Stomach smooth muscle (tissue), 2 donors: Measurements from ENCODE around the gene CTF1.

Source experiments
- H3K27ac ChIP-seq: one replicate; pipeline ENCODE4 v1.7.0; 2013; ENCODE audit warnings: mild to moderate bottlenecking, low read length, inconsistent platforms
- H3K27me3 ChIP-seq, 2 donors: one replicate each; pipeline ENCODE4 v1.7.0; 2013; ENCODE audit warnings: low read length in 2 of 2; ENCODE audit not compliant: insufficient read depth in 2 of 2, control insufficient read depth in 1 of 2
- H3K36me3 ChIP-seq, 2 donors: one replicate each; pipeline ENCODE4 v1.7.0; 2013; ENCODE audit warnings: low read length in 2 of 2; ENCODE audit not compliant: control insufficient read depth in 2 of 2, insufficient read depth in 2 of 2
- H3K4me1 ChIP-seq: one replicate; pipeline ENCODE4 v1.7.0; 2013; ENCODE audit warnings: low read length; ENCODE audit not compliant: control insufficient read depth, insufficient read depth
- H3K4me3 ChIP-seq, 2 donors: one replicate each; pipeline ENCODE4 v1.7.0; 2013; ENCODE audit warnings: low read length in 2 of 2
- H3K9ac ChIP-seq, 2 donors: one replicate each; pipeline ENCODE4 v1.7.0; 2013; ENCODE audit warnings: low read length in 2 of 2, mild to moderate bottlenecking in 1 of 2
- H3K9me3 ChIP-seq, 2 donors: one replicate each; pipeline ENCODE4 v1.7.0; 2013; ENCODE audit warnings: low read length in 2 of 2; ENCODE audit not compliant: control insufficient read depth in 2 of 2
- donor health status: healthy.
- donor health status: Pancreatic carcinoma.

CTF1 gene

DNA sequence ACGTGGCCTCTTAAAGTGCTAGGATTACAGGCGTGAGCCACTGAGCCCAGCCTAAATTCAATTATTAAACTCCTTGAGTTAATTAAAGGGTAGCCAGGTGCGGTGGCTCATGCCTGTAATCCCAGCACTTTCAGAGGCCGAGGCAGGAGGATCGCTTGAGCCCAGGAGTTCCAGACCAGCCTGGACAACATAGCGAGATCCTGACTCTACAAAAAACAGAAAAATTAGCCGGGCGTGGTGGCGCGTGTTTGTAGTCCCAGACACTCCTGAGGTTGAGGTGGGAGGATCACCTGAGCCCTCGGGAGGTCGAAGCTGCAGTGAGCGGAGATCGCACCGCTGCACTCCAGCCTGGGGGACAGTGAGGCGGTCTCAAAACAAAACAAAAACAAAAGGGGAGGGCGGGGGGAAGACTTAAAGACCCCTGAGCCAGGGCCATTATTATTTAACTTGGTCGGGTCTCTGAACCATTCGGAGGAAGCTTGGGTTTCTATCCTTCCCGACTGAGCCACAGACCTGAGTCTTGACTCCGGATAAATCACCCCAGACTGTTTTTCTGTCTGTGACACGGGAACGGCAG is 22.1 kb upstream of the CTF1 start:
- peak overlapping the region; percentile 67 to 92 for H3K4me3 ChIP-seq
- H3K36me3 ChIP-seq: peaks cover 6% of the 10 kb centered on the region in 2 donors
- H3K27me3 ChIP-seq: no peaks in the 10 kb centered on the region
- H3K9ac ChIP-seq: peak overlapping the region; percentile 95 to 96
- no peaks in the 10 kb centered on the region for H3K9me3 ChIP-seq
- peaks cover 24% of the 10 kb centered on the region for H3K4me1 ChIP-seq
- peak overlapping the region; percentile 89 for H3K27ac ChIP-seq

DNA sequence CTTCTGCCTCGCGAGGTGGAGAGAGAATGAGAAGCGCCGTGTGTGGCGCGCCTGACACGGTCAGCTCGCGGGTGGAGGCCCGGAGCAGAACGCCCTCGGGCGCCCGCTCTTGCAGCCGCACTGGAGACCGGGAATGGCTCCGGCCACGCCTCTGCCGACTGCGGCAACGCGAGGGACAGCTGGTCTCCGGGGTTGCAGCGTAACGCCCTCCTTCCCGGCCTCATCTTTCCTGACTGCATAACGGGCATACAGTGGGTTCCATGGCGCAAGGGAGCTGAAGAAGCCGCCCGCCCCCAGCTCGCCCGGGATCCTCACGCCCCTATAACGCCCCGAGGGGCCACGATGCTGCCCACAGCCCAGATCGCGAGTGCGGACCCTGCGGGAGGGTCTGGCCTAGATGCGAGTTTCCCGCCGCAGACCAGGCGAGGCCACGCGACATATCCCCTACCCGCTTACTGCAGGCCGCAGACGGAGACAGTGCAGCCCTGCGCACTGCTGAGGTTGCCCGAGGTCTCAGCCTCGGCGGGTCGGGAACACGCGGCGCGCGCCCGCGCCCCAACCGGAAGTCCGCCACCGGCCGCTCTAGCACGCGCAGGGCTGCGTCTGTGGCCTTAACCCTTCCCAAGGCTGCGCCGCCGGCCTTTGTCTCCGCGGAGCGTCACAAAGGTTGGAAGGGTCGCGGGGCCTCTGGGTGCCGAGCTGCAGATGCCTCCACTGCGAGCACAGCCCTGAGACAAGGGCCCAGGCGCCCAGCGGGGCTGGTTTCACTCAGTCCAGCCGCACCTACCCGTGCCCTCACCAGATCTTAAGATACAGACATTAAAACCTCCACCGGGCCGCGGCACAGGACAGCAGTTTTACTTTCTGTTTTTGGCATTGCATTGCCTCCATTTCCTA is 21.3 kb upstream of the CTF1 start:
- H3K27ac ChIP-seq: peak overlapping the region; percentile 89
- peaks cover 6 to 8% of the 10 kb centered on the region in 2 donors for H3K36me3 ChIP-seq
- H3K4me3 ChIP-seq: peak overlapping the region; percentile 67 to 92
- peaks cover 24% of the 10 kb centered on the region for H3K4me1 ChIP-seq
- H3K9me3 ChIP-seq: no peaks in the 10 kb centered on the region
- peak overlapping the region; percentile 95 to 96 for H3K9ac ChIP-seq
- no peaks in the 10 kb centered on the region for H3K27me3 ChIP-seq

DNA sequence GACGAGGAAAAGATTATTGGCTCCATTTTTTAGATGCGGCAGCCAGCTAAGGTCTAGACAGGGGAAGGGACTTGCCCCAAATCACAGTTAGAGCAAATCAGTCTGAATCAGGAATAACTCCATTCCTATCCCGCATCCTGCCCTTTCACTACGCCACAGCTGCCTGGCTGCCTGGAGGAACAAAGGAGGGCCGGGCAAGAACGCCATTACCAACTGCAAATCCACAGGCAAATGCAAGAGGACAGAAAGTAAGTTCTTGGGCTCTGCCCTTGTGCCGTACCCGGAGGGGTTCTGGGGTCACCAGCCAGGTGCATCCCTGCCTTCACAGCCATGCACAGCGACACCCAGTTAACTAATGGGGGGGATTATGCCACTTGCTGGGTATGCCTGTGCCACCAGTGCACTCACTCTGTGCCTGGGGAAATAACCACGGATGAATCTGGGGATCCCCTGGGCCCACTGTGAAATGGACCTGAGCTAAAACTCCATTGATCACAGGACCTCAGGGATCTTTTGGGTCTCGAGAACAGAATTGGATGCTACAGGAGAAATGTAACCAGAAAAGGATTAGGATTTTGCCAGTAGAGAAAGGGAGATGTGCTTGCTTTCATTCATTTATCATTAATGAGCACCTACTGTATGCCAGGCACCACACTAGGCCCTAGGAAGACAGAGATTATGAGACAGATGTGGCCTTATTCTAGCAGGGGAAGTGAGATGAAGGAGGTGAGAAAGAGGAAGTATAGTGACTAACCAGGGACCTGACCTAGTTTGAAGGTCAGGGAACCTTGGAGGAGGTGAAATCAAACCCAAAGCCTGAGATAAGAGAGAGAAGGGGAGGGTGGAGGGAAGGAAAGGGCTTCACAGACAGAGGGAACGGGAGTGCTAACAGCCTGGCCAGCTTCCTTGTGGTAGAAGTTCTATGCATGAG is 20.3 kb upstream of the CTF1 start:
- H3K9me3 ChIP-seq: no peaks in the 10 kb centered on the region
- H3K9ac ChIP-seq: peak overlapping the region; percentile 95 to 96
- peak overlapping the region; percentile 89 for H3K27ac ChIP-seq
- no peaks in the 10 kb centered on the region for H3K27me3 ChIP-seq
- peak overlapping the region; percentile 67 to 92 for H3K4me3 ChIP-seq
- peaks cover 6 to 8% of the 10 kb centered on the region in 2 donors for H3K36me3 ChIP-seq
- peaks cover 24% of the 10 kb centered on the region for H3K4me1 ChIP-seq

DNA sequence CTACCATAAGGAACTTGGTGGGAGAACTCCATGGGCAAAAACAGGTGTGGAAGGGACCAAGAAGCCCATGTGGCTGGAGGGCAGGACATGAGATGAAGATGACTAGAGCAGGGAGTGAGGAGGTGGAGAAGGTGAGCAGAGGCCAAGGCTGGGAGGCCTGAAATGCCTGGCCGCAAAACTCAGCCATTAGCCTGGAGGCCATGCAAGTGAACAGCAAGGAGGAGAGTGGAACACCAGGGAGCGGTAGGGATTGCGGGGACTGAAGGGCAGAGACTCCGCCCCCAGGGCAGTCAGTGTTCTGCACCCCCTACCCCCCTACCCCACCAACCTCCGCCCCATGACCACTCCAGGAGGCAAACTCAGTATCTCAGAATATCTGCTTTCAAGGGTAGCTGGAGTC is 19.5 kb upstream of the CTF1 start:
- Histone ChIP-seq H3K36me3 (peaks cover 6 to 10% of the 10 kb centered on the region in 2 donors), H3K4me3 (peak overlapping the region; percentile 67 to 92), H3K27ac (peak overlapping the region; percentile 89), H3K9me3 (no peaks in the 10 kb centered on the region), H3K4me1 (peaks cover 24% of the 10 kb centered on the region), H3K27me3 (no peaks in the 10 kb centered on the region), H3K9ac (peak overlapping the region; percentile 95 to 96)

DNA sequence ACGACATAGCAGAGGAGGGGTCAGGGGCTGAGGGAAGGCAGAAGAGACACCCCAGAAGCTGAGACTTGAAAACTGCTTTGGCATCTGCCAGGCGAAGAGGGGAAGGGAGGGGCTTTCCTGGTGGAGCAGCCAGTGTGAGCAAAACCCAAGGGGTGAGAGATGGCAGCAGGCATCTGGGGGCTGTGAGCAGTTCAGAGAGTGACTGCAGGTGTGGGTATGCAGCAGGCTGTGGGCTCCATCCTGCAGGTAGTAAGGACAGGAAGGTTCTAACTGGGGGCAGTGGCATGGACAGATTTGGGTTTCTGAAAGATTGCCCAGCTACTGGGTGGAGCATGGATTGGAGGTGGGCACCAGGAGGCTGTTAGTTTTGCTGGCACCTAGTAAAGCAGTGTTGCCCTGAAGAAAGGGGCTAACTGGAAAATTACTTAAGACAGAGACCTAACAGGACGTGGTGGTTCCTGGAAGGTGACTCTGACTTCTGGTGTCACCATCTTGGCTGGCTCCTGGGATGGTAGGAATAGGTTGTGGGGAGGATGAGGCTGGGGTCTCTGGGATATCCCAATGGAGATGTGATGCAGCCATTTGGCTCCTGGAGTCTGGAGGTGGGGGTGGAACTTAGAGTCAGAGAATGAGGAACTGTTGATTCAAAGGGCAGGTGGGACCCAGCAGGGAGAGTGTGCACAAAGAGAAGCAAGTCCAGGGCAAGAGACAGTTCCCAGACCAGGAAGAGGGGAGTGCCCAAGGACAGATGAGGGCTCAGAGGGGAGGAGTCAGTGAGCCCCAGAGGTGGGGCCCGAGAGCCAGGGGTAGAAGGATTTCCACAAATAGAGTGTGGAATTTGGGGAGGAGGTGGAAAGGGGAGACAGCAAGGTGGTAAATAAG is 13.7 kb upstream of the CTF1 start:
- Histone ChIP-seq H3K4me3 (no peak overlapping the region), H3K9me3 (no peaks in the 10 kb centered on the region), H3K27me3 (no peaks in the 10 kb centered on the region), H3K9ac (peak overlapping the region in 1 of 2 donors; percentile 21), H3K4me1 (no peaks in the 10 kb centered on the region), H3K36me3 (peaks cover 18 to 27% of the 10 kb centered on the region in 2 donors), H3K27ac (no peak overlapping the region)

DNA sequence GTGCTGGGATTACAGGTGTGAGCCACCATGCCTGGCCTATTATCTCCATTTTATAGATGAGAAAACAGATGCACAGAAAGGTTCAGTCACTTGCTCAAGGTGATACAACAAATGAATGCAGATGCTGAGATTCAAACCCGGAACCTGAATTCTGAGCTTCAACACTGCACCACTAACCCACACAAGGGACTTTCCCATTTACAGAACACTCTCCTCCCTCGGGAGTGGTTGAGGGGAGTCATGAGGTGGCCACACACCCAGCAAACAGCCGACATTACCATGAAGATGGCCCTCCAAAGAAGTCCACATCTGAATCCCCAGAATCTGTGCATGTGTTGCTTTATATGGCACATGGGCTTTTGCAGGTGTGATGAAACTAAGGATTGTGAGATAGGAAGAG is 11.7 kb upstream of the CTF1 start:
- no peak overlapping the region for H3K27ac ChIP-seq
- H3K36me3 ChIP-seq: peaks cover 20 to 29% of the 10 kb centered on the region in 2 donors
- no peaks in the 10 kb centered on the region for H3K9me3 ChIP-seq
- H3K9ac ChIP-seq: no peak overlapping the region
- no peak overlapping the region for H3K4me3 ChIP-seq
- H3K27me3 ChIP-seq: no peaks in the 10 kb centered on the region
- H3K4me1 ChIP-seq: no peaks in the 10 kb centered on the region

DNA sequence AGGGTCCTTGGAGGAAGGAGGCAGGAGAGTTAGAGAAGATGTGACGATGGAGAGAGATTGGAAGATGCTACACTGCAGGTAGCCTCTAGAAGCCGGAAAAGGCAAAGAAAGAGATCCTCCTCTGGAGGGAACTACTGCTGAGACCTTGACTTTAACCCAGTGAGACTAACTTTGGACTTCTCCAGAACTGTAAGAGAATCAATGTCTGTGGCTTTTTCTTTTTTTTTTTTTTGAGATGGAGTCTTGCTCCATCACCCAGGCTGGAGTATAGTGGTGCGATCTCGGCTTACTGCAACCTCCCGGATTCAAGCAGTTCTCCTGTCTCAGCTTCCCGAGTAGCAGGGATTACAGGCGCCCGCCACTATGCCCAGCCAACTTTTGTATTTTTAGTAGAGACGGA is 11.2 kb upstream of the CTF1 start:
- Histone ChIP-seq H3K9ac (no peak overlapping the region), H3K27ac (no peak overlapping the region), H3K9me3 (no peaks in the 10 kb centered on the region), H3K36me3 (peaks cover 20 to 29% of the 10 kb centered on the region in 2 donors), H3K27me3 (no peaks in the 10 kb centered on the region), H3K4me3 (no peak overlapping the region), H3K4me1 (no peaks in the 10 kb centered on the region)

DNA sequence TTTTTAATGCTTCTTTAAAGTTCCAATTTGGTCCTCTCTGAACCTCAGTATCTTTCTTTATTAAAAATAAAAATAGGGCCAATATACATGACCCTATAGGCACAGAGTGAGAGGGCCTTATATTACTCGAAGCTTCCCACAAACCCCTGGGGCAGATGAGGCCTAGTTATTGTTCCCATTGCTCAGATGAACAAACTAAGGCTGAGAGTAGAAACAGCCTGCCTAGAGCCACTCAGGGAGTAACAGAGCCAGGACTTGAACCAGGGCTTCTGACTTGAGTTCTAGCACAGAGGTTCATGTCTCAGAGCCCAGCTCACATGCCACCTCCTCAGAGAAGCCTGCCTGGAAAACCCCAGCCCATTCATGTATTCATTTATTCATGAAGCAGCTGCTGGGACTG is 10.3 kb upstream of the CTF1 start:
- Histone ChIP-seq H3K9ac (no peak overlapping the region), H3K9me3 (no peaks in the 10 kb centered on the region), H3K4me3 (no peak overlapping the region), H3K4me1 (no peaks in the 10 kb centered on the region), H3K36me3 (peaks cover 20 to 29% of the 10 kb centered on the region in 2 donors), H3K27me3 (no peaks in the 10 kb centered on the region), H3K27ac (no peak overlapping the region)

DNA sequence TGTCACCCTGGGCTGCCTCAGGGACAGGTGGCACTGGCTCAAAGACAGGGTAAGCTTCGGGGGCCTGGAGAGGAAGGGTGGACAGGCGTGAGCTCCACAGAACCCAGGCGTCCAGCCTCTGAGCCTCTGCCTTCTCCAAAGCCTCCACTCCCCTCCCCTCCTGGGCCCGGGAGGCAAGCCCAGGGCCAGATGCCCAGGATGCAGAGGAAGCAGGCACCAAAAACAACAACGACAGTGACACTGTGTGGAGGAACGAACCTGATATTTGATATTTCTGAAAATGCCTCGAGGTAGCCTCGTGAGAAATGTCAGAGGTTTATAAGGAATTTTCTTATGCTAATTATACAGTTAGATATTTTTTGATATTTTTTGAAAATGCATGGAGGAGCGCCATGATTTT is 8.5 kb upstream of the CTF1 start:
- no peak overlapping the region for H3K27ac ChIP-seq
- H3K27me3 ChIP-seq: no peaks in the 10 kb centered on the region
- H3K36me3 ChIP-seq: peaks cover 20 to 27% of the 10 kb centered on the region in 2 donors
- peaks cover 6% of the 10 kb centered on the region for H3K4me1 ChIP-seq
- H3K4me3 ChIP-seq: no peak overlapping the region
- H3K9me3 ChIP-seq: no peaks in the 10 kb centered on the region
- H3K9ac ChIP-seq: no peak overlapping the region
